ENCODE measurements around the gene HYLS1. TPM values are rescaled to one million over a fixed set of nuclear protein-coding genes. Genes with fewer than 3 reads are reported as not detected.
A peak's percentile ranks its signal among the peaks of the same experiment; 100 is the strongest.
"Not testable (repeated sequence)": the region's sequence is repeated elsewhere in the genome, so short reads cannot be mapped to it uniquely, and the experiment has no call there.

The HYLS1 gene, protein sequence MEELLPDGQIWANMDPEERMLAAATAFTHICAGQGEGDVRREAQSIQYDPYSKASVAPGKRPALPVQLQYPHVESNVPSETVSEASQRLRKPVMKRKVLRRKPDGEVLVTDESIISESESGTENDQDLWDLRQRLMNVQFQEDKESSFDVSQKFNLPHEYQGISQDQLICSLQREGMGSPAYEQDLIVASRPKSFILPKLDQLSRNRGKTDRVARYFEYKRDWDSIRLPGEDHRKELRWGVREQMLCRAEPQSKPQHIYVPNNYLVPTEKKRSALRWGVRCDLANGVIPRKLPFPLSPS
- 5.8 and 6.8 TPM in 2 replicates for total RNA-seq

DNA sequence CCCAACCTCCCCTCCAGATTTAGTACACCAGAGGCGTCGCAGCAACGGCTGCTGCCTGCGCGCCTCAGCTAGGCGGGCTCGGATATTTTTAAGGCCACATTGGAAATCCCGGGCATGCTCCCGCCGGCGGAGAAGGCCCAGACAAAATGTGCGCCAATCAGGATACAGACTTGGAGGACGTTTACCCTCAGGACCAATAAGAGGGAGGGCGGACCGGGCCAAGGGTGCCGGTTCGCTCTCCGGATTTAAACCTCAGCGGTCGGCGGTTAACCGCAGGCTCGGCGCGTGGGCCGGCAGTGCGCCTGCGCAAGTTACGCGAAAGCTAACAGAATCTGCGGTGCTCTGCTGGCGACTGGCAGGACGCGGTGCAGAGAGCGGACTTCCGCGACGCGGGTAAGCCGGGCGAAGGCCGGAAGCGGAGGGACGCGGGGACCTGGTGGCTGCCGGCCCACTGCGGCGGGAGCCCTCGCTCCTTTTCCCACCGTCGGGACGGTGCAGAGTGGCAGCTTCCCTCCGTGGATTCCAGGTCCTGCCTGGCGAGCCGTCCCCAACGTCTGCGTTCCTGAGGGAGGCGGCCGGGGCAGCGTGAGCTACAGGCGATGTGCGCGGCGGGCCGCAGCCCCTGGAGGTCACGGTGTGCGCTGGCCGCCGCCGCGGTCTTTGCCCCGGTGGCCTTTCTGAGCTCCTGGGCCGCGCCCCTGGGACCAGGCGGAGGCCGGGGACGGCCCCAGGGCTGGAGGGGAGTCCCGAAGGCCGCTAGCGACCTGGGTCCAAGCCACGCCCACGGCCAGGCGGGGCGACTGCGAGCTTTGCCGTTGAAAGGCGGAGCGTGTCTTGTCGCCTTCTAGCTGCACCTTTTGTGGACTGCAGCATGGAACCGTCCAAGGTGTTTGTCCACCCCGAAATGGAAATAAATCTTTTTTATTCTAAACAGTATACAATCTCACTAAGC is at the start of gene HYLS1:
Gene HYLS1, plus strand, starts transcription at position 296 of the 952 bp plus-strand sequence. CDS start 11,701 bp downstream, outside the sequence.
- Histone ChIP-seq H3K36me3 (ENCODE audit: insufficient read depth, low read length) (peaks cover 2% of the 10 kb centered on the region), H3K27me3 (ENCODE audit: insufficient read depth, low read length) (no peaks in the 10 kb centered on the region), H3K9me3 (ENCODE audit: low read depth, low read length) (no peaks in the 10 kb centered on the region), H3K4me3 (ENCODE audit: insufficient read depth, low read length) (peak within 1 kb of the TSS; percentile 88), H3K4me1 (ENCODE audit: insufficient read depth, low read length) (peaks cover 23% of the 10 kb centered on the region), H2AFZ (ENCODE audit: low read length) (peak within 1 kb of the TSS; percentile 97), H3K27ac (ENCODE audit: low read depth, low read length) (peak within 1 kb of the TSS; percentile 82), H4K20me1 (ENCODE audit: insufficient read depth, low read length) (peaks cover 3% of the 10 kb centered on the region), H3K79me2 (ENCODE audit: insufficient read depth, low read length) (peaks cover 37% of the 10 kb centered on the region), H3K4me2 (ENCODE audit: insufficient read depth, low read length) (peak within 1 kb of the TSS; percentile 91)
- TF ChIP-seq, protein P1, sequence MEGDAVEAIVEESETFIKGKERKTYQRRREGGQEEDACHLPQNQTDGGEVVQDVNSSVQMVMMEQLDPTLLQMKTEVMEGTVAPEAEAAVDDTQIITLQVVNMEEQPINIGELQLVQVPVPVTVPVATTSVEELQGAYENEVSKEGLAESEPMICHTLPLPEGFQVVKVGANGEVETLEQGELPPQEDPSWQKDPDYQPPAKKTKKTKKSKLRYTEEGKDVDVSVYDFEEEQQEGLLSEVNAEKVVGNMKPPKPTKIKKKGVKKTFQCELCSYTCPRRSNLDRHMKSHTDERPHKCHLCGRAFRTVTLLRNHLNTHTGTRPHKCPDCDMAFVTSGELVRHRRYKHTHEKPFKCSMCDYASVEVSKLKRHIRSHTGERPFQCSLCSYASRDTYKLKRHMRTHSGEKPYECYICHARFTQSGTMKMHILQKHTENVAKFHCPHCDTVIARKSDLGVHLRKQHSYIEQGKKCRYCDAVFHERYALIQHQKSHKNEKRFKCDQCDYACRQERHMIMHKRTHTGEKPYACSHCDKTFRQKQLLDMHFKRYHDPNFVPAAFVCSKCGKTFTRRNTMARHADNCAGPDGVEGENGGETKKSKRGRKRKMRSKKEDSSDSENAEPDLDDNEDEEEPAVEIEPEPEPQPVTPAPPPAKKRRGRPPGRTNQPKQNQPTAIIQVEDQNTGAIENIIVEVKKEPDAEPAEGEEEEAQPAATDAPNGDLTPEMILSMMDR (IDR thresholded peaks at IDR 0.05; ENCODE audit: extremely low read depth, low read depth, low read length) = no peak
- DNase-seq (ENCODE audit: insufficient read length, low spot score, missing footprints) = peak; percentile 98

DNA sequence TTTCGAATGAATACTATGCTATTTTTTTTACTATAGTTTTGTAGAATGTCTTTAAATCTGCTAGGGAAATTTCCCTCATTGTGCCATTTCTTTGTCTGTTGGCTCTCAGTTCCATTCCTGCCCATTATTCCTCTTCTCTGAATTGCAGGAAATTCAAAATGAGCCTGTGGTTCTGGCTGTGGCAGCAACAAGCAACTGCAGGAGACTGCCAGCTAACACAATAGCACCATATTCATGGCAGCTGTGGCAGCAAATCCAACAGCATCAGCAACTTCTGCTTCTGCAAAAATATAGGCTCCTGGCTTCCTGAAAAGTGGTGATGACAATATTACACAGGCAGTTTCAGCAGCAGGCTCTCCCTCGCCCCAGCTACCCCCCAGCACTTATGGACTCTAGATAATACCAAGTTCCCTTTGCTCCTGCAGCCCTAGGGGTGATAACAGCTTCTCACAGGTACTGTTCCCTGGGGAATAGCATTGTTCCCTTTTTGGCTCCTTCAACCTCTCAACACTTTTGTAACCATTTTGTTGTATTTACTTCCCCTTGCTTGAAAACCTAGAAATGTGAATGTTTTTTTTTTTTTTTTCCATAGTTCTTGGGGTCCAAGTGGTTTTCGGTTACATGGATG is 45.0 kb upstream of the HYLS1 start:
- no peaks in the 10 kb centered on the region for H3K27me3 ChIP-seq (ENCODE audit: insufficient read depth, low read length)
- no peaks in the 10 kb centered on the region for H4K20me1 ChIP-seq (ENCODE audit: insufficient read depth, low read length)
- no peaks in the 10 kb centered on the region for H3K9me3 ChIP-seq (ENCODE audit: low read depth, low read length)
- TF ChIP-seq, protein P1 (IDR thresholded peaks at IDR 0.05; ENCODE audit: extremely low read depth, low read depth, low read length) = no peak
- H3K4me3 ChIP-seq (ENCODE audit: insufficient read depth, low read length) = no peak overlapping the region
- H2AFZ ChIP-seq (ENCODE audit: low read length) = no peak overlapping the region
- H3K4me2 ChIP-seq (ENCODE audit: insufficient read depth, low read length) = no peak overlapping the region
- no peak for DNase-seq (ENCODE audit: insufficient read length, low spot score, missing footprints)
- H3K36me3 ChIP-seq (ENCODE audit: insufficient read depth, low read length) = no peaks in the 10 kb centered on the region
- no peaks in the 10 kb centered on the region for H3K79me2 ChIP-seq (ENCODE audit: insufficient read depth, low read length)
- H3K4me1 ChIP-seq (ENCODE audit: insufficient read depth, low read length) = no peaks in the 10 kb centered on the region
- no peak overlapping the region for H3K27ac ChIP-seq (ENCODE audit: low read depth, low read length)

DNA sequence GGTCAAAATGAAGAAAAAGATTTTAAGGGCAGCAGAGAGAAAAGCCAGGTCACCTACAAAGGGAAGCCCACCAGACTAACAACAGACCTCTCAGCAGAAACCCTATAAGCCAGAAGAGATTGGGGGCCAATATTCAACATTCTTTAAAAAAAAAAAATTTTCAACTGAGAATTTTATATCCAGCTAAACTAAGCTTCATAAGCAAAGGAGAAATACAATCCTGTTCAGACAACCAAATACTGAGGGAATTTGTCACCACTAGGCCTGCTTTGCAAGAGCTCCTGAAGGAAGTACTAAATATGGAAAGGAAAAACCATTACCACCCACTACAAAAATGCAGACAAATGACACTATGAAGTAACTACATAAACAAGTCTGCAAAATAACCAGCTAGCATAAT is 41.3 kb upstream of the HYLS1 start:
- Histone ChIP-seq H2AFZ (ENCODE audit: low read length) (no peak overlapping the region), H3K4me3 (ENCODE audit: insufficient read depth, low read length) (no peak overlapping the region), H3K4me2 (ENCODE audit: insufficient read depth, low read length) (no peak overlapping the region), H3K36me3 (ENCODE audit: insufficient read depth, low read length) (no peaks in the 10 kb centered on the region), H3K9me3 (ENCODE audit: low read depth, low read length) (no peaks in the 10 kb centered on the region), H3K79me2 (ENCODE audit: insufficient read depth, low read length) (no peaks in the 10 kb centered on the region), H3K4me1 (ENCODE audit: insufficient read depth, low read length) (no peaks in the 10 kb centered on the region), H3K27ac (ENCODE audit: low read depth, low read length) (no peak overlapping the region), H3K27me3 (ENCODE audit: insufficient read depth, low read length) (no peaks in the 10 kb centered on the region), H4K20me1 (ENCODE audit: insufficient read depth, low read length) (no peaks in the 10 kb centered on the region)
- no peak for DNase-seq (ENCODE audit: insufficient read length, low spot score, missing footprints)
- TF ChIP-seq, protein P1 (IDR thresholded peaks at IDR 0.05; ENCODE audit: extremely low read depth, low read depth, low read length) = no peak

DNA sequence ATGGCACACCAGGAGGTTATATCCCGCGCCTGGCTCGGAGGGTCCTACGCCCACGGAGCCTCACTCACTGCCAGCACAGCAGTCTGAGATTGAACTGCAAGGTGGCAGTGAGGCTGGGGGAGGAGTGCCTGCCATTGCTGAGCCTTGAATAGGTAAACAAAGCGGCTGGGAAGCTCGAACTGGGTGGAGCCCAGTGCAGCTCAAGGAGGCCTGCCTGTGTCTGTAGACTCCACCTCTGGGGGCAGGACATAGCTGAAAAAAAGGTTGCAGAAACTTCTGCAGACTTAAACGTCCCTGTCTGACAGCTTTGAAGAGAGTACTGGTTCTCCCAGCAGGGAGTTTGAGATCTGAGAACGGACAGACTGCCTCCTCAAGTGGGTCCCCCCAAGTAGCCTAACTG is 29.8 kb upstream of the HYLS1 start:
- not testable (repeated sequence) for H4K20me1 ChIP-seq (ENCODE audit: insufficient read depth, low read length); H3K27ac ChIP-seq (ENCODE audit: low read depth, low read length); H3K4me2 ChIP-seq (ENCODE audit: insufficient read depth, low read length)

DNA sequence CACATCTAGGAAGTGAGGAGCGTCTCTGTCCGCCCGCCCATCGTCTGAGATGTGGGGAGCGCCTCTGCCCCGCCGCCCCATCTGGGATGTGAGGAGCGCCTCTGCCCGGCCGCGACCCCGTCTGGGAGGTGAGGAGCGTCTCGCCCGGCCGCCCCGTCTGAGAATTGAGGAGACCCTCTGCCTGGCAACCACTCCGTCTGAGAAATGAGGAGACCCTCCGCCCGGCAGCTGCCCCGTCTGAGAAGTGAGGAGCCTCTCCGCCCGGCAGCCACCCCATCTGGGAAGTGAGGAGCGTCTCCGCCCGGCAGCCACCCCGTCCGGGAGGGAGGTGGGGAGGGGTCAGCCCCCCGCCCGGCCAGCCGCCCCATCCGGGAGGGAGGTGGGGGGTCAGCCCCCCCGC is 24.7 kb upstream of the HYLS1 start:
- H3K4me1 ChIP-seq (ENCODE audit: insufficient read depth, low read length); H4K20me1 ChIP-seq (ENCODE audit: insufficient read depth, low read length); H3K79me2 ChIP-seq (ENCODE audit: insufficient read depth, low read length); H3K36me3 ChIP-seq (ENCODE audit: insufficient read depth, low read length); H3K9me3 ChIP-seq (ENCODE audit: low read depth, low read length); H2AFZ ChIP-seq (ENCODE audit: low read length); DNase-seq (ENCODE audit: insufficient read length, low spot score, missing footprints); H3K27me3 ChIP-seq (ENCODE audit: insufficient read depth, low read length); H3K4me2 ChIP-seq (ENCODE audit: insufficient read depth, low read length); H3K4me3 ChIP-seq (ENCODE audit: insufficient read depth, low read length); H3K27ac ChIP-seq (ENCODE audit: low read depth, low read length): not testable (repeated sequence)

More for the DNA sequence above, 29.8 kb upstream of the HYLS1 start:
- not testable (repeated sequence) for H3K27me3 ChIP-seq (ENCODE audit: insufficient read depth, low read length); H3K36me3 ChIP-seq (ENCODE audit: insufficient read depth, low read length); DNase-seq (ENCODE audit: insufficient read length, low spot score, missing footprints); H3K4me3 ChIP-seq (ENCODE audit: insufficient read depth, low read length); H3K79me2 ChIP-seq (ENCODE audit: insufficient read depth, low read length); H3K9me3 ChIP-seq (ENCODE audit: low read depth, low read length); H3K4me1 ChIP-seq (ENCODE audit: insufficient read depth, low read length); H2AFZ ChIP-seq (ENCODE audit: low read length)

DNA sequence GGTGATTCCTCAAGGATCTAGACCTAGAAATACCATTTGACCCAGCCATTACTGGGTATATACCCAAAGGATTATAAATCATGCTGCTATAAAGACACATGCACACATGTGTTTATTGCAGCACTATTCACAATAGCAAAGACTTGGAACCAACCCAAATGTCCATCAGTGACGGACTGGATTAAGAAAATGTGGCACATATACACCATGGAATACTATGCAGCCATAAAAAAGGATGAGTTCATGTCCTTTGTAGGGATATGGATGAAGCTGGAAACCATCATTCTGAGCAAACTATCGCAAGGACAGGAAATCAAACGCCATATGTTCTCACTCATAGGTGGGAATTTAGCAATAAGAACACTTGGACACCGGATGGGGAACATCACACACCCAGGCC is 22.1 kb upstream of the HYLS1 start:
- H4K20me1 ChIP-seq (ENCODE audit: insufficient read depth, low read length); DNase-seq (ENCODE audit: insufficient read length, low spot score, missing footprints); H2AFZ ChIP-seq (ENCODE audit: low read length); H3K27ac ChIP-seq (ENCODE audit: low read depth, low read length); H3K4me2 ChIP-seq (ENCODE audit: insufficient read depth, low read length); H3K9me3 ChIP-seq (ENCODE audit: low read depth, low read length); H3K4me1 ChIP-seq (ENCODE audit: insufficient read depth, low read length); H3K79me2 ChIP-seq (ENCODE audit: insufficient read depth, low read length); H3K36me3 ChIP-seq (ENCODE audit: insufficient read depth, low read length); H3K4me3 ChIP-seq (ENCODE audit: insufficient read depth, low read length); H3K27me3 ChIP-seq (ENCODE audit: insufficient read depth, low read length): not testable (repeated sequence)
